ENCODE results near the gene CPED1. TPM values are rescaled to one million over a fixed set of nuclear protein-coding genes. Genes with fewer than 3 reads are reported as not detected.

The CPED1 gene
- total RNA-seq, 4 donors from 2014 or later = 4.4 to 20.2 (median 14.0) TPM

GRCh38 chr7:121205777-121206176 lies 217.3 kb downstream of the CPED1 start:
- Histone ChIP-seq H3K36me3 (no peaks in the 10 kb centered on the region), H3K27ac (no peak overlapping the region), H3K4me3 (no peak overlapping the region), H3K27me3 (no peaks in the 10 kb centered on the region), H3K4me1 (no peaks in the 10 kb centered on the region), H3K9me3 (no peaks in the 10 kb centered on the region)
- TF ChIP-seq EP300 (IDR thresholded peaks at IDR 0.05; ENCODE audit: low read depth) (no peak), CTCF (IDR thresholded peaks at IDR 0.05) (no peak), POLR2AphosphoS5 (IDR thresholded peaks at IDR 0.05) (no peak), POLR2A (IDR thresholded peaks at IDR 0.05) (no peak)
- intact Hi-C loops (cut with DNase I; ENCODE audit: low total_unique reads) (no loop called here), in situ Hi-C loops (cut with MboI; ENCODE audit: low pct_ligation_motif_present in 1 of 4, low pct_unique_long_range_greater_than_20kb in 1 of 4, low sequenced_read_pairs in 3 of 4) (no loop called here)
- DNase-seq = no peak

GRCh38 chr7:121211253-121211652 lies 222.7 kb downstream of the CPED1 start:
- H3K4me1 ChIP-seq = no peaks in the 10 kb centered on the region
- H3K9me3 ChIP-seq = no peaks in the 10 kb centered on the region
- in situ Hi-C loops (cut with MboI; ENCODE audit: low pct_ligation_motif_present in 1 of 4, low pct_unique_long_range_greater_than_20kb in 1 of 4, low sequenced_read_pairs in 3 of 4) = no loop called here
- H3K4me3 ChIP-seq = no peak overlapping the region
- no peak for DNase-seq
- 80 to 100% methylated on average over 1 to 3 of the region's 3 CpGs for WGBS, 2 donors (ENCODE audit: low coverage in 1 of 2)
- no peaks in the 10 kb centered on the region for H3K36me3 ChIP-seq
- intact Hi-C loops (cut with DNase I; ENCODE audit: low total_unique reads) = no loop called here
- no peak for TF ChIP-seq EP300 (IDR thresholded peaks at IDR 0.05; ENCODE audit: low read depth)
- no peak for TF ChIP-seq CTCF (IDR thresholded peaks at IDR 0.05)
- TF ChIP-seq POLR2AphosphoS5 (IDR thresholded peaks at IDR 0.05) = no peak
- TF ChIP-seq POLR2A (IDR thresholded peaks at IDR 0.05) = no peak
- no peak overlapping the region for H3K27ac ChIP-seq
- no peaks in the 10 kb centered on the region for H3K27me3 ChIP-seq

GRCh38 chr7:121212036-121212435 lies 223.5 kb downstream of the CPED1 start:
- WGBS, 2 donors (ENCODE audit: low coverage in 1 of 2) = 85 to 100% methylated on average over 1 to 2 of the region's 2 CpGs
- TF ChIP-seq EP300 (IDR thresholded peaks at IDR 0.05; ENCODE audit: low read depth) = no peak
- no peak for TF ChIP-seq POLR2AphosphoS5 (IDR thresholded peaks at IDR 0.05)
- no peak for TF ChIP-seq CTCF (IDR thresholded peaks at IDR 0.05)
- no peak for TF ChIP-seq POLR2A (IDR thresholded peaks at IDR 0.05)
- Histone ChIP-seq H3K27me3 (no peaks in the 10 kb centered on the region), H3K4me3 (no peak overlapping the region), H3K4me1 (no peaks in the 10 kb centered on the region), H3K36me3 (no peaks in the 10 kb centered on the region), H3K27ac (no peak overlapping the region), H3K9me3 (no peaks in the 10 kb centered on the region)
- no peak for DNase-seq
- in situ Hi-C loops (cut with MboI; ENCODE audit: low pct_ligation_motif_present in 1 of 4, low pct_unique_long_range_greater_than_20kb in 1 of 4, low sequenced_read_pairs in 3 of 4) = no loop called here
- intact Hi-C loops (cut with DNase I; ENCODE audit: low total_unique reads) = no loop called here

- intact Hi-C loops (cut with DNase I; ENCODE audit: low total_unique reads) = no loop called here
- Histone ChIP-seq H3K4me3 (no peak overlapping the region), H3K9me3 (no peaks in the 10 kb centered on the region), H3K4me1 (no peaks in the 10 kb centered on the region), H3K27me3 (no peaks in the 10 kb centered on the region), H3K36me3 (no peaks in the 10 kb centered on the region), H3K27ac (no peak overlapping the region)
- DNase-seq = no peak
- TF ChIP-seq POLR2AphosphoS5 (IDR thresholded peaks at IDR 0.05) (no peak), EP300 (IDR thresholded peaks at IDR 0.05; ENCODE audit: low read depth) (no peak), CTCF (IDR thresholded peaks at IDR 0.05) (no peak), POLR2A (IDR thresholded peaks at IDR 0.05) (no peak)
- in situ Hi-C loops (cut with MboI; ENCODE audit: low pct_ligation_motif_present in 1 of 4, low pct_unique_long_range_greater_than_20kb in 1 of 4, low sequenced_read_pairs in 3 of 4) = no loop called here
- 67 to 85% methylated on average over 2 of the region's 2 CpGs for WGBS, 2 donors (ENCODE audit: low coverage in 1 of 2)
These were observed 226.1 kb downstream of the CPED1 start for GRCh38 chr7:121214657-121215056.

Data from transverse colon (tissue), 4 donors.